Non-pigmented ciliary epithelial cell (primary cell): ENCODE data around the gene ID2.

ENCODE experiments used
- DNase-seq: peaks from one replicate; pipeline ENCODE4 v3.0.0-alpha.2; 2010; ENCODE audit warnings: low read depth

ID2 gene

GRCh38 chr2:8648441-8649213 is 33.2 kb upstream of the ID2 start:
- DNase-seq: no peak

DNA sequence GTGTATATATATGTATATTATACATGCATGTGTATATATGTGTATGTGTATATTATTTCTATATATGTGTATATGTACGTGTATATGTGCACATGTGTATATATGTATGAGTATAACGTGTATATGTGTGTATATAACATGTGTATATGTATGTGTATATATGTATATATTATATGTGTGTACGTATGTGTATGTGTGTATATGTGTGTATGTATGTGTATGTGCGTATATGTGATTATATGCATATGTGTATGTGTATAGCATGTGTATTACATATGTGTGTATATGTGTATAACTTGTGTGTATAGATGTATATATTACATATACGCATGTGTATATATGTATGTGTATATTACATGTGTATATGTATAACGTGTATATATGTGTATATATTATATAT is 32.1 kb upstream of the ID2 start:
- DNase-seq: no peak

- DNase-seq: no peak
Observed at GRCh38 chr2:8650256-8650655, 31.6 kb upstream of the ID2 start.

- DNase-seq: no peak
Observed at GRCh38 chr2:8652774-8653426, 29.0 kb upstream of the ID2 start.

DNA sequence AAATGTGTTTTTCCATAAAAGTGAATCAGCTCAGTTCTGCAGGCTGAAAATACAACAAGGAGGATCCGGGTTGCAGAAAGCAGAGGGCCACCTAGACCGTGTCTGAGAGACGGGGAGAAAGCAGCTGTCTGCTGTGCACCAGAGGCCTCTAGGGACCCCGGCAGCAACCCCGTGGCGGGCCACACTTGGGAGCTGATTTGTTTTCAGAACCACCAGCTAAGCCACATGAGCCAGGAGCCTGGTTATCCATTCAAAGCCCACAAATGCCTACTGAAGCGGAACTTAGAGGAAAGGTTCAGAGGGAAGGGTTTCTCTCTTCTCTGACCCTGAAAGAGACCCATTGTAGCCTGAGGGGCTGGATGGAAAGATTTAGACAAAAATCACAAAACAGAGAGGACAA is 28.4 kb upstream of the ID2 start:
- DNase-seq: no peak

GRCh38 chr2:8654041-8654440 is 27.8 kb upstream of the ID2 start:
- DNase-seq: no peak

GRCh38 chr2:8654483-8654882 is 27.4 kb upstream of the ID2 start:
- DNase-seq: no peak

DNA sequence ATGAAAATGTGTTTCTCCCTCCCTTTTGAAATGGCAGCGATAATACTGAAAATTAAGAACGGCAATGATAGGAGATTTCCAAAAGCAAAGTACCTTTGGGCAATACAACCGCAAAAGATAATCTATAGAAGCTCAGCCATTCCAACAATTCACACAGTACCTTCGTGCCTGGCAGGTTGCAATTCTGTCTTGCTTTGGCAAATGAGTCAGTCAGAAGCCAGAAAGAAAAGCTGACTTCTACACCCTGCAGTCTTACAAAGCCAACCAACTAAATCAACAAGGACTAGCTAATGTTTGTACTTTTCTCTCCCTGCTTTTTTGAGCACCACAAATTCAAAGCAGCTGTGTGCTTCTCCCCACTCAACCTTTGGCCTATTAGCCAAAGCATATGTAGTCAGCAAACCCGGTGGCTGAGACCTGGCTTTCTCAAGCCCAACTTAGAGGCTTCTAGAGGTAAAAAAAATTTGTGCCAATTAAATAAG is 25.7 kb upstream of the ID2 start:
- no peak for DNase-seq

GRCh38 chr2:8656811-8657210 is 25.0 kb upstream of the ID2 start:
- DNase-seq: no peak

- DNase-seq: no peak
Observed at GRCh38 chr2:8657423-8658062, 24.3 kb upstream of the ID2 start.

DNA sequence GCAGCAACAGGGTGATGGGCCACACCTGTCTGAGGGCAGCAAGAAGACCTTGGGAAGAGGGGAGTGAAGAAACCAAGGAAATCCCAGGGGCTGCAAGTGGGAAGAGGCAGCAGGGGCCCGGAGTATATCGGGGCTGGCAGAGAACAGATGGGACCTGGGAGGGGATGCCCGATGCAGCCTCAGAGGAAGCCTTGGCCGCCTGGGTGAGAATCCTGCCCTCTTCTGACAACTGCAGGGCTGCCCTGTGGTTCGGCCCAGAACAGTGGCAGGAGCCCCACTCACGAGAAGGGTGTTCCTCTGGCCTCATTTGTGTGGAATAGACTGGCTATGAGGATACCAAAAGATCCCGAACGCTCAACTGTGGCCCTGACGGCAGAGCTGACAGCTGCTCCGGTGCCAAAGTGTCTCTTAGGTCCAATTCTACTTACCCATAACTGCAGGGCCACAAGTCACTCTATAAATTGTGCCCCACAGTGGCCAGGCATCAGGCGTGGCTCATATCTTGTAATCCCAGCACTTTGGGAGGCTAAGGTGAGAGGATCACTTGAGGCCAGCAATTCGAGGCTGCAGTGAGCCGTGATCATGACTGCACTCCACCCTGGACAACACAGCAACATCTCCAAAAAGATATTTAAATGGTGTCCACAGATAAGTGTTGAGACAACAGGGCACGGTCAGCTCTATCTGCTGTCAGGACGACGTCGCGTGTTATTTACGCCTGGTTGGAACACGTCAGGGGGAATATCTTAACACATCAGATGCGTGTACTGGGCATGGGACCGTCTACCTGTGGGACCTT is 23.6 kb upstream of the ID2 start:
- no peak for DNase-seq

DNA sequence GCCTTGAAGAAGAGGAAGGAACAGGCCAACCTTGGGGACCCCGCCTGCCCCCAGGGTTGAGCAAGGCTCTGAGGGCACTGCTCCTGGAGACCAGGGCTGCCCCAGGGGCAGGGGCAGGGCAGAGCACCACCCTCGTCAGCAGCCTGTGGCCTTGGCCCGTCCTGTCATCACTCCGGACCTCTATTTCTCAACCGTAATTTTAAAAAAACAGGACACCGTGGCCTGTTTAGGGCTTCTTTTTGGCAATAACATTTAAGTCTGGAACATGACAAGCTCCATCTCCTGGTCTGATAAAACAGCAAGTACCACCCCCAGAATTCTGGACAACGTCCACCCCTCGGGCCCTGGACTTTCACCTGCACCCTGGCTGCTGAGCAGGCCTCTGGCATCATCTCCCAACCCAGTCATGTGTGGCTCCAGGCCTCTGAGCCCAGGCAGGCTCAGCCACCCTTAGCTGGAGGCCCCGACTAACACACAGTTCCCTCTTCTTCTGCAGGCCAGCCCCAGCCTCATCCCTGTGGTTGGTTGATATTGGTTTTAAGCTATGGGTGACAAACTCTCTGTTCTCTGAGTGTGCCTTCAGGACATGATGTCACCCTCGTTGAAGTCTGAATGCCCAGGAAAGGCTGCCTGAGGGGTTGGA is 22.6 kb upstream of the ID2 start:
- no peak for DNase-seq

DNA sequence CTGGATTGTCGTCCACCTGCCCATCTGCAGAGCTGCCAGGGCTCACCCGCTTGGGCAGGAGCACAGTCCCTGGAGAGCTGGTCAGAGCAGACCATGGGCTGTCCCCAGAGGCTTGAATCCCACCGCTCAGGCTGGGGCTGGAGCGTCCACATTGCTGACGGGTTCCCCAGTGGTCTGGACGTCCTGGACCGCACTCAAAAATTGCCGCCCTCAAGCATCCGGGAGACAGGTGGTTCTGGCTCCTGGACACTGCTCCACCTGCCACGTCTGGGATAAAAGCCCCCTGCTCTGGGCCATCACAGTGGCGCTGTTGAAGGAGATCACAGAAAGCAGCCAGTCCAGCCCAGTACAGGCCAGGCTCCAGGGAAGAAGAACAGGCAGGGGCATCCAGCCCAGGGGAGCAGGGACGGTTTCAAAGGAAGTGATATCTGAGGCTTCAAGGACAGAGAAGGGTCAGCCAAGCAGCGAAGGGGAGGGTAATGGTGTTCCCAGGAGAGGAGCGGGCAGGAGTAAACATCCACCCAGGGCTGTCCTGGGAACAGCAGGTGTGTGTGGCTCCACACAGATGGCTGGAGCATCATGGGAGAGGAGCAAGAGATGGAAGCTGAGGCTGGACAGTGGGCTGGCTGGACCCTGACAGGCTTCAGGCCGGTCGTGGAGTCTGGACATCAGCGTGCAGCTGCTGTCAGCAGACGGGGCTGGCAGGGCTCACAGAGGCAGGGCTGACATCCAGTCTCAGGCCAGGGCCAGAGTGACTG is 21.9 kb upstream of the ID2 start:
- DNase-seq: no peak

DNA sequence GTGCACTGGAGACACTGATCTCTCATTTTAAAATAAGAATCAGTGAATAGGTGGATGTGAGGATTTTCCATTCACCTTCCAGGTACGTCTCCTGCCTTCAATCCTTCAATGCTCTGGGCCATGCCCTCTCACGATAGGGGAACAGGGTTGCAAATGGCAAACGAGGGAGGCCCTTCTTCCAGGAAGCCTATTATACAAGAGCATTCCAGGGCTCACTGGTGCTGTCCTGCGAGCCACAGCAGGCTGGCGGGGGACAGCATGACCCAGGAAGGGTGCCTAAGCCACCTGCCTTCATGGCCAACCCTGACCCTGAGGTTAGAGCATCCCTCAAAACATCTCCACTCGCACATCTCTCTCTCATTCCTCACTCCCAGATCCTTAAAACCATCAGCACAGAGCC is 20.6 kb upstream of the ID2 start:
- no peak for DNase-seq

DNA sequence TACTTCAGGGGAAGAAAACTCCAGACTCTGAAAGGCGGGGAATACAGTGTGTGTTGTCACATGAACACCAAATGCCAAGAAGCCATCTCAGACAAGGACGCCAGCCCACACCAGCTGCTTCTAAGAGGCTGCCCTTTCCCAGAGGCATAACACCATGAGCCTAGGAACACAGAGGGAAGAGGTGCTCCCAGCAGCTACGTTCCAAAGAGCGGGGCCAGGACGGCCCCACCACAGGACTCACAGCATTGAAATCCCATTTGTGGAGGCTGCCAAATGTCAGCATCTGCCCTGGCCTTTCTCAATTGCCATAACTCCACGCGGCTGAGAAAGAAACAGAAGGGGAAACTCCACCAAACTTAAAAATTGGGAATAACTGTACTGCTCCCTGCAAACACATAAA is 20.1 kb upstream of the ID2 start:
- DNase-seq: no peak

DNA sequence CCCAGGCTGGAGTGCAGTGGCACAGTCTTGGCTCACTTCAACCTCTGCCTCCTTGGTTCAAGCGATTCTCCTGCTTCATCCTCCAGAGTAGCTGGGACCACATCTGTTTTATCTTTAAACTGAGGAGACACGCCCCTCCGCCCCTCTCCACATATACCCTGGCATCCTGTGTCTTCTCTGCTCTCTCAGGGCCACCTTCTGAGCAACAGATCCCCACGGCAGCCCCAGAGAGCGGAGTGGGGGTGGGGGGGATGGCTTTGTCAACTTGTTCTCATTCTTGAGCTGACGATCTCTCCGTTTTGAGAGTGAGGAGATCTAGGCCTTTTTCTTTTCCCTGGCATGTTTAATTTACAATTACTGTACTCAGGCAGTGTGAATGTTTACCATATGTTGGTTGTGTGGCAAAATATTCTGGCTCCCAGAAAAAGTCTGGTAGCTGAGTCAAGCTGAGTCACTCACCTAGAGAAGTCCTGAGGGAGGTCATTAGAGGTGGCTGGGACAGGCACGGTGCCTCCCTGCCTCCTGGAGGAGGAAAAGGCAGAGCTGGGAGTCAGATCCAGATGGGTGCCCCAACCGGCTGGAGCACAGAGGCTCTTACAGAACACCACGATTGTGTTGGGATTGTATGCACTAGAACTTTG is 19.5 kb upstream of the ID2 start:
- no peak for DNase-seq

GRCh38 chr2:8663997-8664396 is 17.9 kb upstream of the ID2 start:
- no peak for DNase-seq

DNA sequence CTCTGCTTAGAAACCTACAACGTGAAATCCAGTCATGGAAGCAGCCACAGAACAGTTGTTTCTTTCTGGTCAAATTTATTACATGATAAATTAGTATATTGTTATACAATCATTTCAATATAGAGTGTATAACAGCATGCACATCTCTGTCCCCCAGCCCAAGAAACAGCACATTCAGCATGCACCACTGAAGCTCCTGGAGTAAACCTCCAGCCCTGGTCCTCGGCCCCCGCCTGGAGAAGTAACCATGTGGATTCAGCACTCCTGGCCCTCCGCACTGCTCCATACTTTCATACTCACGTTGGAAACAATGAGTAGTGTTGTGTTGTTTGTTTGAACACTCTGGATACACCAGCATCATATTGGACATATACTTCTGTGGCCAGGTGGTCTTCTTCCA is 15.3 kb upstream of the ID2 start:
- no peak for DNase-seq

DNA sequence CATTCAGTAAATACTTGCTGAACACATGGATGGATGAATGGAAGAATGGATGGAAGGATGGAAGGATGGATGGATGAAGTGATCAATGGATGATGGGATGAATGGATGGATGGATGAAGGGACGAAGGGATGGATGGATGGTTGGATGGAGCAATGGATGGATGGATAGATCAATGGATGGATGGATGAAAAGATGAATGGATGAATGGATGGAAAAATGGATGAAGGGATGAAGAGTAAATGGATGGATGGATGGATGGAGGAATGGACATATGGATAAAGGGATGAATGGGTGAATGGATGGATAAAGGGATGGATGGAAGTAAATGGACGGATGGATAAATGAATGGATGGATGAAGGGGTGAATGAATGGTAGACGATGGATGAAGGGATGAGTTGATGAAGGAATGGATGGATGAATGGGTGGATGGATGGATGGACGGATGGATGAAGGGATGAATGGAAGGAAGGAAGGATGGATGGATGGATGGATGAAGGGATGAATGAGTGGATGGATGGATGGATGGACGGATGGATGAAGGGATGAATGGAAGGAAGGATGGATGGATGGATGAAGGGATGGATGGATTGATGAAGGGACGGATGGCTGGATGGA is 13.9 kb upstream of the ID2 start:
- DNase-seq: no peak

GRCh38 chr2:8669157-8669817 is 12.6 kb upstream of the ID2 start:
- DNase-seq: no peak
